Measurements from ENCODE around the gene FOXC2. TPM values are rescaled to one million over a fixed set of nuclear protein-coding genes. Genes with fewer than 3 reads are reported as not detected.

FOXC2 gene
- total and polyA plus RNA-seq, 10 of the 15 experiments (the other 5 are each of a cell fraction or from before 2014, with no cell fraction given): not detected

DNA sequence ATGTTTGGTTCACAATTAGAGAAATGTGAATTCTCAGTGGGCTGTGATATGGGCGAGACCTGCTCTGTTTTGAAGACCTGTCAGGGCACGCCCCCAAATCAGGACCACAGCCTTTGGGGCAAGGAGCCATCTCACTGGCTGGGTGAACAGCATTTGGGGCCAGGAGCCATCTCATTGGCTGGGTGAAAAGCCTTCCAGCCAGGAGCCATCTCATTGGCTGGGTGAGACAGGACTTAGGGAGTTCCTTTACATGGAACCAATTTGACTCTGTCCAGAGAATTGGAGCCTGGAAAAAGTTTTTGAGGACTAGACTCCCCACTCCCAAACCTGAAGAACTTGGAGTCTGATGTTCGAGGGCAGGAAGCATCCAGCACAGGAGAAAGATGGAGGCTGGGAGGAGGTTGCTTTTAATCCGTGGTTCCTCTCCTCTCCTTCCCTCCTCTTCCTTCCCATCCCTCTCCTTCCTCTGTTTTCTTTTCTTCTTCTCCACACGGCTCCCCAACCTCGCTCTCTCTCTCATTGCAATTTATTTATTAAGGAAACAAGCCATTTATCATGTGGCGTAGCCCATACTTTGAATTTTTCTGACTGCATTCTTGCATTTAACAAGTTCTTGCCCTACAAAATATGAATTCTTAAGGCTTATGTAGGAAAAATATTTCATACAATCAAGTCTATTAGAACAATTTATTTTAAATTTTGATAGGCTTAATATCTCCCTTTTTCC, 31.4 kb downstream of the FOXC2 start:
- Histone ChIP-seq H3K4me1 (ENCODE audit: control insufficient read depth, insufficient read depth, low read length) (no peaks in the 10 kb centered on the region), H3K36me3 (ENCODE audit: control insufficient read depth in 2 of 2, insufficient read depth in 2 of 2, low read length in 1 of 2) (no peaks in the 10 kb centered on the region), H3K9ac (ENCODE audit: control insufficient read depth, insufficient read depth, low read length) (no peak overlapping the region), H3K27ac (ENCODE audit: control insufficient read depth, insufficient read depth) (no peak overlapping the region), H3K79me2 (ENCODE audit: control insufficient read depth, insufficient read depth, low read length) (no peaks in the 10 kb centered on the region), H3K4me2 (ENCODE audit: control insufficient read depth, insufficient read depth) (no peak overlapping the region), H2AFZ (ENCODE audit: control insufficient read depth, low read depth, low read length) (no peak overlapping the region), H4K20me1 (ENCODE audit: control insufficient read depth, insufficient read depth) (no peaks in the 10 kb centered on the region), H3K9me3 (replicated peaks; ENCODE audit: control insufficient read depth, insufficient read depth, low read length) (no peaks in the 10 kb centered on the region), H3K27me3 (replicated peaks in 1 of 2; ENCODE audit: control insufficient read depth in 2 of 2, insufficient read depth in 2 of 2, low read length in 1 of 2) (peaks cover 2% of the 10 kb centered on the region in 2 experiments; a peak in 3 of 4 replicates), H3K4me3 (no peak overlapping the region)
- TF ChIP-seq HDAC6 (IDR thresholded peaks at IDR 0.05; ENCODE audit: unreplicated experiment) (no peak), NBN (IDR thresholded peaks at IDR 0.05) (no peak), CBFB (IDR thresholded peaks at IDR 0.05; ENCODE audit: low read depth) (no peak), BHLHE40 (IDR thresholded peaks at IDR 0.05; ENCODE audit: borderline replicate concordance in 1 of 2, low read depth in 2 of 2, low read length in 1 of 2) (no peak), CHD2 (IDR thresholded peaks at IDR 0.05; ENCODE audit: borderline replicate concordance, low read depth, low read length) (no peak)
- TF ChIP-seq, protein P1, sequence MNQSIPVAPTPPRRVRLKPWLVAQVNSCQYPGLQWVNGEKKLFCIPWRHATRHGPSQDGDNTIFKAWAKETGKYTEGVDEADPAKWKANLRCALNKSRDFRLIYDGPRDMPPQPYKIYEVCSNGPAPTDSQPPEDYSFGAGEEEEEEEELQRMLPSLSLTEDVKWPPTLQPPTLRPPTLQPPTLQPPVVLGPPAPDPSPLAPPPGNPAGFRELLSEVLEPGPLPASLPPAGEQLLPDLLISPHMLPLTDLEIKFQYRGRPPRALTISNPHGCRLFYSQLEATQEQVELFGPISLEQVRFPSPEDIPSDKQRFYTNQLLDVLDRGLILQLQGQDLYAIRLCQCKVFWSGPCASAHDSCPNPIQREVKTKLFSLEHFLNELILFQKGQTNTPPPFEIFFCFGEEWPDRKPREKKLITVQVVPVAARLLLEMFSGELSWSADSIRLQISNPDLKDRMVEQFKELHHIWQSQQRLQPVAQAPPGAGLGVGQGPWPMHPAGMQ (IDR thresholded peaks at IDR 0.05; ENCODE audit: borderline replicate concordance): no peak
- TF ChIP-seq, protein P2, sequence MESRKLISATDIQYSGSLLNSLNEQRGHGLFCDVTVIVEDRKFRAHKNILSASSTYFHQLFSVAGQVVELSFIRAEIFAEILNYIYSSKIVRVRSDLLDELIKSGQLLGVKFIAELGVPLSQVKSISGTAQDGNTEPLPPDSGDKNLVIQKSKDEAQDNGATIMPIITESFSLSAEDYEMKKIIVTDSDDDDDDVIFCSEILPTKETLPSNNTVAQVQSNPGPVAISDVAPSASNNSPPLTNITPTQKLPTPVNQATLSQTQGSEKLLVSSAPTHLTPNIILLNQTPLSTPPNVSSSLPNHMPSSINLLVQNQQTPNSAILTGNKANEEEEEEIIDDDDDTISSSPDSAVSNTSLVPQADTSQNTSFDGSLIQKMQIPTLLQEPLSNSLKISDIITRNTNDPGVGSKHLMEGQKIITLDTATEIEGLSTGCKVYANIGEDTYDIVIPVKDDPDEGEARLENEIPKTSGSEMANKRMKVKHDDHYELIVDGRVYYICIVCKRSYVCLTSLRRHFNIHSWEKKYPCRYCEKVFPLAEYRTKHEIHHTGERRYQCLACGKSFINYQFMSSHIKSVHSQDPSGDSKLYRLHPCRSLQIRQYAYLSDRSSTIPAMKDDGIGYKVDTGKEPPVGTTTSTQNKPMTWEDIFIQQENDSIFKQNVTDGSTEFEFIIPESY (IDR thresholded peaks at IDR 0.05): no peak
- POLR2A ChIA-PET: no interaction called here
- RAD21 ChIA-PET (ENCODE audit: unreplicated experiment): no interaction called here
- DNase-seq (ENCODE audit: low read depth, low spot score) (no peak), ATAC-seq (no peak), FAIRE-seq (no peak)
- 15% methylated on average over 7 of the region's 7 CpGs for WGBS (ENCODE audit: insufficient coverage, insufficient replicate concordance, low lambda C conversion rate, missing lambda C conversion rate)
- SMC1A ChIA-PET (ENCODE audit: uncharacterized antibody, unreplicated experiment): no interaction called here
- CTCF ChIA-PET: no interaction called here
- in situ Hi-C loops (cut with MboI): no loop called here
- intact Hi-C loops (cut with micrococcal nuclease; ENCODE audit: unreplicated experiment): no loop called here
- no TSS peak for BruUV-seq (replicated peaks)
